ENCODE results near the gene C9orf85.

The C9orf85 gene

GRCh38 chr9:71901695-71902597, 9.5 kb upstream of the C9orf85 start:
- no peak for DNase-seq (ENCODE audit: extremely low read depth in 1 of 2, low read depth in 1 of 2)

- no peak for DNase-seq (ENCODE audit: extremely low read depth in 1 of 2, low read depth in 1 of 2)
Observed at GRCh38 chr9:71904076-71904475, 7.4 kb upstream of the C9orf85 start.

- no peak for DNase-seq (ENCODE audit: extremely low read depth in 1 of 2, low read depth in 1 of 2)
Observed at GRCh38 chr9:71908825-71909224, 2.6 kb upstream of the C9orf85 start.

GRCh38 chr9:71909887-71910649, 1.4 kb upstream of the C9orf85 start:
- DNase-seq (ENCODE audit: extremely low read depth in 1 of 2, low read depth in 1 of 2) = peak in 1 of 2 donors; percentile 5

- no peak for DNase-seq (ENCODE audit: extremely low read depth in 1 of 2, low read depth in 1 of 2)
Observed at GRCh38 chr9:71910650-71911060, 784 bp upstream of the C9orf85 start.

- no peak for DNase-seq (ENCODE audit: extremely low read depth in 1 of 2, low read depth in 1 of 2)
Observed at GRCh38 chr9:71911908-71912335, 483 bp downstream of the C9orf85 start.

- DNase-seq (ENCODE audit: extremely low read depth in 1 of 2, low read depth in 1 of 2) = no peak
Observed at GRCh38 chr9:71915495-71915894, 4.1 kb downstream of the C9orf85 start.

GRCh38 chr9:71916834-71917534, 5.5 kb downstream of the C9orf85 start:
- DNase-seq (ENCODE audit: extremely low read depth in 1 of 2, low read depth in 1 of 2) = no peak

GRCh38 chr9:71918419-71918818, 7.0 kb downstream of the C9orf85 start:
- no peak for DNase-seq (ENCODE audit: extremely low read depth in 1 of 2, low read depth in 1 of 2)

GRCh38 chr9:71920456-71921189, 9.2 kb downstream of the C9orf85 start:
- DNase-seq (ENCODE audit: extremely low read depth in 1 of 2, low read depth in 1 of 2) = no peak

- DNase-seq (ENCODE audit: extremely low read depth in 1 of 2, low read depth in 1 of 2) = no peak
Observed at GRCh38 chr9:71921190-71921814, 9.9 kb downstream of the C9orf85 start.

GRCh38 chr9:71924576-71924975, 13.1 kb downstream of the C9orf85 start:
- DNase-seq (ENCODE audit: extremely low read depth in 1 of 2, low read depth in 1 of 2) = no peak

GRCh38 chr9:71925834-71926233, 14.4 kb downstream of the C9orf85 start:
- DNase-seq (ENCODE audit: extremely low read depth in 1 of 2, low read depth in 1 of 2) = no peak

GRCh38 chr9:71928376-71928775, 16.9 kb downstream of the C9orf85 start:
- DNase-seq (ENCODE audit: extremely low read depth in 1 of 2, low read depth in 1 of 2) = no peak

GRCh38 chr9:71928806-71929205, 17.4 kb downstream of the C9orf85 start:
- no peak for DNase-seq (ENCODE audit: extremely low read depth in 1 of 2, low read depth in 1 of 2)

- no peak for DNase-seq (ENCODE audit: extremely low read depth in 1 of 2, low read depth in 1 of 2)
Observed at GRCh38 chr9:71929223-71929622, 17.8 kb downstream of the C9orf85 start.

- no peak for DNase-seq (ENCODE audit: extremely low read depth in 1 of 2, low read depth in 1 of 2)
Observed at GRCh38 chr9:71929791-71930440, 18.5 kb downstream of the C9orf85 start.

- DNase-seq (ENCODE audit: extremely low read depth in 1 of 2, low read depth in 1 of 2) = no peak
Observed at GRCh38 chr9:71931166-71931565, 19.7 kb downstream of the C9orf85 start.

GRCh38 chr9:71936066-71936465, 24.6 kb downstream of the C9orf85 start:
- DNase-seq (ENCODE audit: extremely low read depth in 1 of 2, low read depth in 1 of 2) = no peak
